ENCODE data around the gene CILP.
"Not testable (repeated sequence)": the region's sequence is repeated elsewhere in the genome, so short reads cannot be mapped to it uniquely, and the experiment has no call there.

CILP gene

GRCh38 chr15:65210770-65211481 is at the start of gene CILP:
CILP (minus strand) TSS chr15:65211473; CDS start chr15:65209755, 1,718 bp downstream.
- DNase-seq (ENCODE audit: low spot score), result no peak

GRCh38 chr15:65260968-65261367 is 49.7 kb upstream of the CILP start:
- no peak for DNase-seq (ENCODE audit: low spot score)

GRCh38 chr15:65259367-65259797 is 48.1 kb upstream of the CILP start:
- no peak for DNase-seq (ENCODE audit: low spot score)

- DNase-seq (ENCODE audit: low spot score), result no peak
Observed at GRCh38 chr15:65258375-65259262, 47.3 kb upstream of the CILP start.

- DNase-seq (ENCODE audit: low spot score), result no peak
Observed at GRCh38 chr15:65255486-65256140, 44.3 kb upstream of the CILP start.

GRCh38 chr15:65254758-65255157 is 43.5 kb upstream of the CILP start:
- no peak for DNase-seq (ENCODE audit: low spot score)

- DNase-seq (ENCODE audit: low spot score), result no peak
Observed at GRCh38 chr15:65254356-65254755, 43.1 kb upstream of the CILP start.

GRCh38 chr15:65249641-65250040 is 38.4 kb upstream of the CILP start:
- DNase-seq (ENCODE audit: low spot score), result no peak

- DNase-seq (ENCODE audit: low spot score), result no peak
Observed at GRCh38 chr15:65248511-65249255, 37.4 kb upstream of the CILP start.

GRCh38 chr15:65246939-65247338 is 35.7 kb upstream of the CILP start:
- DNase-seq (ENCODE audit: low spot score), result no peak

GRCh38 chr15:65246026-65246714 is 34.9 kb upstream of the CILP start:
- DNase-seq (ENCODE audit: low spot score), result no peak

- DNase-seq (ENCODE audit: low spot score), result no peak
Observed at GRCh38 chr15:65245096-65245856, 34.0 kb upstream of the CILP start.

- no peak for DNase-seq (ENCODE audit: low spot score)
Observed at GRCh38 chr15:65244638-65245037, 33.4 kb upstream of the CILP start.

GRCh38 chr15:65236443-65236842 is 25.2 kb upstream of the CILP start:
- DNase-seq (ENCODE audit: low spot score), result not testable (repeated sequence)

GRCh38 chr15:65233696-65234095 is 22.4 kb upstream of the CILP start:
- DNase-seq (ENCODE audit: low spot score), result no peak

GRCh38 chr15:65232520-65232919 is 21.2 kb upstream of the CILP start:
- DNase-seq (ENCODE audit: low spot score), result no peak

- no peak for DNase-seq (ENCODE audit: low spot score)
Observed at GRCh38 chr15:65231306-65231705, 20.0 kb upstream of the CILP start.

- not testable (repeated sequence) for DNase-seq (ENCODE audit: low spot score)
Observed at GRCh38 chr15:65226901-65227300, 15.6 kb upstream of the CILP start.

GRCh38 chr15:65226221-65226620 is 14.9 kb upstream of the CILP start:
- no peak for DNase-seq (ENCODE audit: low spot score)

GRCh38 chr15:65223996-65224395 is 12.7 kb upstream of the CILP start:
- no peak for DNase-seq (ENCODE audit: low spot score)

- no peak for DNase-seq (ENCODE audit: low spot score)
Observed at GRCh38 chr15:65222891-65223290, 11.6 kb upstream of the CILP start.
